Left lung (tissue), 10 donors: ENCODE results near the gene LGI1. TPM values are rescaled to one million over a fixed set of nuclear protein-coding genes. Genes with fewer than 3 reads are reported as not detected.

Experiments used
- ATAC-seq: fragments of 200-7000 bp; cut with Tn5 transposase; one replicate; pipeline ENCODE4 v1.9.1; 2020; ENCODE audit warnings: moderate library complexity
- DNase-seq, 4 donors: peaks; one replicate each; pipeline ENCODE4 v3.0.0-alpha.2; 2013 to 2020
- H3K27ac ChIP-seq, 2 donors: fragments of 200-600 bp; sonication (generic) in 1 of 2; one replicate each; pipeline versions ENCODE4 v1.5.0 to v1.8.0; 2020 to 2021
- H3K27me3 ChIP-seq, 2 donors: fragments of 200-600 bp; sonication (generic) in 1 of 2; one replicate each; pipeline versions ENCODE4 v1.5.0 to v1.8.0; 2020 to 2021
- H3K36me3 ChIP-seq, 2 donors: fragments of 200-600 bp; sonication (generic) in 1 of 2; one replicate each; pipeline versions ENCODE4 v1.5.0 to v1.8.0; 2020 to 2021
- H3K4me1 ChIP-seq, 2 donors: fragments of 200-600 bp; one replicate each; pipeline ENCODE4 v1.8.0; 2021
- H3K4me3 ChIP-seq, 2 donors: fragments of 200-600 bp; sonication (generic) in 1 of 2; one replicate each; pipeline versions ENCODE4 v1.5.0 to v1.8.0; 2020 to 2021; ENCODE audit warnings: mild to moderate bottlenecking in 1 of 2
- H3K9me3 ChIP-seq, 2 donors: fragments of 200-600 bp; sonication (generic) in 1 of 2; one replicate each; pipeline versions ENCODE4 v1.5.0 to v1.8.0; 2020 to 2021
- CTCF ChIP-seq, 2 donors: fragments of 200-600 bp; sonication (generic) in 1 of 2; IDR thresholded peaks; one replicate each; pipeline versions ENCODE4 v1.5.0 to v1.8.0; 2021; ENCODE audit warnings: antibody characterized with exemption in 2 of 2
- intact Hi-C, 2 donors: fragments of 100-400 bp; cut with DNase I; formaldehyde crosslinking; loops; one replicate each; pipeline versions ENCODE4 v1.11.2 to v1.14.2; 2022
- polyA plus RNA-seq, 6 donors: library from polyadenylated mRNA; unstranded; fragments of 120-200 nt; gene quantifications; one replicate each; pipeline ENCODE4 v1.2.1, GENCODE V29; 2013; ENCODE audit not compliant: insufficient read length in 6 of 6
- total RNA-seq, 2 donors: library from RNA; stranded (reverse); fragmentation: NEBNext Ultra II Directional; extraction: Animal tissue kit (Norgen Biotek cat#: 25700); gene quantifications; one replicate each; pipeline ENCODE4 v1.2.1, GENCODE V29; 2021
- donor health status: DM: no; HTN: yes; CAD: no.
- donor health status: DM: no; HTN: no; CAD: no.

LGI1 gene
- total and polyA plus RNA-seq, 8 donors = 0.07 to 0.13 (median 0.10) TPM; not detected in 2

GRCh38 chr10:93767724-93768399 lies 10.1 kb downstream of the LGI1 start:
- no peaks in the 10 kb centered on the region for H3K4me1 ChIP-seq
- H3K36me3 ChIP-seq = no peaks in the 10 kb centered on the region
- intact Hi-C loops = no loop called here
- DNase-seq (no peak), ATAC-seq (no peak)
- no peak for TF ChIP-seq CTCF (IDR thresholded peaks at IDR 0.05)
- no peak overlapping the region for H3K27ac ChIP-seq
- no peaks in the 10 kb centered on the region for H3K9me3 ChIP-seq
- H3K4me3 ChIP-seq = no peak overlapping the region
- peaks cover 0 to 7% of the 10 kb centered on the region in 2 donors for H3K27me3 ChIP-seq

GRCh38 chr10:93768892-93769291 lies 11.2 kb downstream of the LGI1 start:
- H3K4me1 ChIP-seq = no peaks in the 10 kb centered on the region
- intact Hi-C loops = no loop called here
- TF ChIP-seq CTCF (IDR thresholded peaks at IDR 0.05) = no peak
- H3K27me3 ChIP-seq = no peaks in the 10 kb centered on the region
- H3K9me3 ChIP-seq = no peaks in the 10 kb centered on the region
- DNase-seq = no peak
- H3K36me3 ChIP-seq = no peaks in the 10 kb centered on the region
- H3K4me3 ChIP-seq = no peak overlapping the region
- ATAC-seq = no peak
- no peak overlapping the region for H3K27ac ChIP-seq

- H3K36me3 ChIP-seq = no peaks in the 10 kb centered on the region
- H3K4me3 ChIP-seq = no peak overlapping the region
- H3K27ac ChIP-seq = no peak overlapping the region
- ATAC-seq (no peak), DNase-seq (no peak)
- no peaks in the 10 kb centered on the region for H3K4me1 ChIP-seq
- H3K9me3 ChIP-seq = no peaks in the 10 kb centered on the region
- H3K27me3 ChIP-seq = no peaks in the 10 kb centered on the region
- intact Hi-C loops = no loop called here
- TF ChIP-seq CTCF (IDR thresholded peaks at IDR 0.05) = no peak
These were observed 13.6 kb downstream of the LGI1 start for GRCh38 chr10:93771354-93771753.

GRCh38 chr10:93773120-93773519 lies 15.4 kb downstream of the LGI1 start:
- Histone ChIP-seq H3K27ac (no peak overlapping the region), H3K4me3 (no peak overlapping the region), H3K36me3 (no peaks in the 10 kb centered on the region), H3K4me1 (no peaks in the 10 kb centered on the region), H3K27me3 (no peaks in the 10 kb centered on the region), H3K9me3 (no peaks in the 10 kb centered on the region)
- DNase-seq = no peak
- intact Hi-C loops = no loop called here
- TF ChIP-seq CTCF (IDR thresholded peaks at IDR 0.05) = no peak
- ATAC-seq = no peak

GRCh38 chr10:93773705-93774104 lies 16.0 kb downstream of the LGI1 start:
- no peak for DNase-seq
- intact Hi-C loops = no loop called here
- no peaks in the 10 kb centered on the region for H3K36me3 ChIP-seq

More at GRCh38 chr10:93773705-93774104, 16.0 kb downstream of the LGI1 start:
- Histone ChIP-seq H3K27ac (no peak overlapping the region), H3K27me3 (no peaks in the 10 kb centered on the region), H3K4me1 (no peaks in the 10 kb centered on the region), H3K9me3 (no peaks in the 10 kb centered on the region), H3K4me3 (no peak overlapping the region)
- ATAC-seq = no peak
- no peak for TF ChIP-seq CTCF (IDR thresholded peaks at IDR 0.05)
